ENCODE results near the gene OSBPL10. TPM values are rescaled to one million over a fixed set of nuclear protein-coding genes. Genes with fewer than 3 reads are reported as not detected.

OSBPL10 gene
- polyA plus RNA-seq, 1 donor from 2014 or later: 2.0 TPM

DNA sequence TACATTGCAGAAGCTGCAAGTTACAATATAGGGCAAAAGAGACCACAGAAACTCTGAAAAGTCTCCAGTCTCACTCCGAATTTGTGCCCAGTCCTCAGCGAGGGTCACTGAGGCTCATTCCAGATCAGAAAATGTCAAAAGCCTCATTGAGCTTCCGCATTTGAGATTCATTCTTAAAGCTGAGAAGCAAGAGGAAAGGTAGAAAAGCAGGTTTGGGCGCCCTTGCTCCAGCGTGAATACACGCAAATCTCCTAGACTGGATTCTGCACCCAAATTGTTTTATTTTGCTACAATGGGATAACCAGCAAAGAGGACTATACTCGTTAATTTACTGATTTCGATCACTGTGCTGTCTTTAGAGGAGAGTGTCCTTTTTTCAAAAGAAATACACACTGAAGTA lies 236.1 kb downstream of the OSBPL10 start:
- TF ChIP-seq EP300 (conservative IDR thresholded peaks at IDR 0.05; ENCODE audit: poor library complexity, severe bottlenecking) (no peak), RAD21 (conservative IDR thresholded peaks at IDR 0.05) (no peak), MXI1 (conservative IDR thresholded peaks at IDR 0.05; ENCODE audit: poor library complexity, severe bottlenecking) (no peak), SMC3 (conservative IDR thresholded peaks at IDR 0.05; ENCODE audit: poor library complexity) (no peak), REST (IDR thresholded peaks at IDR 0.05; ENCODE audit: borderline replicate concordance) (no peak), TAF1 (IDR thresholded peaks at IDR 0.05; ENCODE audit: low read depth) (no peak), EZH2 (IDR thresholded peaks at IDR 0.05; ENCODE audit: borderline replicate concordance, insufficient read depth, low read length, poor library complexity, severe bottlenecking) (no peak), POLR2AphosphoS5 (IDR thresholded peaks at IDR 0.05) (no peak)
- TF ChIP-seq, protein P1, sequence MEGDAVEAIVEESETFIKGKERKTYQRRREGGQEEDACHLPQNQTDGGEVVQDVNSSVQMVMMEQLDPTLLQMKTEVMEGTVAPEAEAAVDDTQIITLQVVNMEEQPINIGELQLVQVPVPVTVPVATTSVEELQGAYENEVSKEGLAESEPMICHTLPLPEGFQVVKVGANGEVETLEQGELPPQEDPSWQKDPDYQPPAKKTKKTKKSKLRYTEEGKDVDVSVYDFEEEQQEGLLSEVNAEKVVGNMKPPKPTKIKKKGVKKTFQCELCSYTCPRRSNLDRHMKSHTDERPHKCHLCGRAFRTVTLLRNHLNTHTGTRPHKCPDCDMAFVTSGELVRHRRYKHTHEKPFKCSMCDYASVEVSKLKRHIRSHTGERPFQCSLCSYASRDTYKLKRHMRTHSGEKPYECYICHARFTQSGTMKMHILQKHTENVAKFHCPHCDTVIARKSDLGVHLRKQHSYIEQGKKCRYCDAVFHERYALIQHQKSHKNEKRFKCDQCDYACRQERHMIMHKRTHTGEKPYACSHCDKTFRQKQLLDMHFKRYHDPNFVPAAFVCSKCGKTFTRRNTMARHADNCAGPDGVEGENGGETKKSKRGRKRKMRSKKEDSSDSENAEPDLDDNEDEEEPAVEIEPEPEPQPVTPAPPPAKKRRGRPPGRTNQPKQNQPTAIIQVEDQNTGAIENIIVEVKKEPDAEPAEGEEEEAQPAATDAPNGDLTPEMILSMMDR (IDR thresholded peaks at IDR 0.05; ENCODE audit: poor library complexity, severe bottlenecking): no peak
- Histone ChIP-seq H3K9me2 (ENCODE audit: insufficient read depth, low read length) (no peaks in the 10 kb centered on the region), H3K4me3 (ENCODE audit: low read length) (no peak overlapping the region), H3K27me3 (ENCODE audit: insufficient read depth, low read depth, low read length) (no peaks in the 10 kb centered on the region), H3K36me3 (ENCODE audit: insufficient read depth, low read length) (no peaks in the 10 kb centered on the region), H3K4me2 (ENCODE audit: low read length) (no peak overlapping the region), H3K79me2 (replicated peaks; ENCODE audit: insufficient read depth, low read length) (no peaks in the 10 kb centered on the region), H3K9ac (ENCODE audit: low read length) (no peak overlapping the region), H3F3A (ENCODE audit: insufficient read depth, low read length, poor library complexity, severe bottlenecking) (no peaks in the 10 kb centered on the region), H3K27ac (ENCODE audit: low read length) (no peak overlapping the region), H2AFZ (ENCODE audit: low read depth, low read length) (no peak overlapping the region), H4K20me1 (ENCODE audit: insufficient read depth) (no peaks in the 10 kb centered on the region), H3K9me3 (ENCODE audit: low read length) (no peaks in the 10 kb centered on the region)

- Histone ChIP-seq H4K20me1 (ENCODE audit: insufficient read depth) (no peaks in the 10 kb centered on the region), H3K9me3 (ENCODE audit: low read length) (no peaks in the 10 kb centered on the region), H3K27ac (ENCODE audit: low read length) (no peak overlapping the region)
Measured at GRCh38 chr3:31743331-31744089, 237.6 kb downstream of the OSBPL10 start.

More at GRCh38 chr3:31743331-31744089, 237.6 kb downstream of the OSBPL10 start:
- Histone ChIP-seq H3F3A (ENCODE audit: insufficient read depth, low read length, poor library complexity, severe bottlenecking) (no peaks in the 10 kb centered on the region), H3K36me3 (ENCODE audit: insufficient read depth, low read length) (no peaks in the 10 kb centered on the region), H3K9me2 (ENCODE audit: insufficient read depth, low read length) (no peaks in the 10 kb centered on the region), H3K4me2 (ENCODE audit: low read length) (no peak overlapping the region), H3K27me3 (ENCODE audit: insufficient read depth, low read depth, low read length) (no peaks in the 10 kb centered on the region), H2AFZ (ENCODE audit: low read depth, low read length) (no peak overlapping the region), H3K4me3 (ENCODE audit: low read length) (no peak overlapping the region), H3K79me2 (replicated peaks; ENCODE audit: insufficient read depth, low read length) (no peaks in the 10 kb centered on the region), H3K9ac (ENCODE audit: low read length) (no peak overlapping the region)
- TF ChIP-seq MXI1 (conservative IDR thresholded peaks at IDR 0.05; ENCODE audit: poor library complexity, severe bottlenecking): no peak
- peak; percentile 39 for TF ChIP-seq REST (IDR thresholded peaks at IDR 0.05; ENCODE audit: borderline replicate concordance)
- peak; percentile 34 for TF ChIP-seq POLR2AphosphoS5 (IDR thresholded peaks at IDR 0.05)
- TF ChIP-seq EP300 (conservative IDR thresholded peaks at IDR 0.05; ENCODE audit: poor library complexity, severe bottlenecking): peak; percentile 69

All from neural cell (in vitro differentiated cells).